IPS-18a (cell line): ENCODE results near the gene LHX2.

Source experiments
- H3K27ac ChIP-seq: one replicate; pipeline ENCODE4 v1.5.1; 2013; ENCODE audit warnings: low read length
- H3K27me3 ChIP-seq: one replicate; pipeline ENCODE4 v1.6.1; 2013; ENCODE audit warnings: mild to moderate bottlenecking, low read length; ENCODE audit not compliant: control insufficient read depth, insufficient read depth
- H3K36me3 ChIP-seq: one replicate; pipeline ENCODE4 v1.6.1; 2013; ENCODE audit warnings: low read depth, low read length; ENCODE audit not compliant: control insufficient read depth
- H3K4me1 ChIP-seq: one replicate; pipeline ENCODE4 v1.6.1; 2013; ENCODE audit warnings: low read depth, low read length; ENCODE audit not compliant: control insufficient read depth
- H3K4me3 ChIP-seq: one replicate; pipeline ENCODE4 v1.5.1; 2013; ENCODE audit warnings: low read length
- H3K9ac ChIP-seq: one replicate; pipeline ENCODE4 v1.6.1; 2013; ENCODE audit warnings: mild to moderate bottlenecking, low read length, moderate library complexity
- H3K9me3 ChIP-seq: one replicate; pipeline ENCODE4 v1.6.1; 2013; ENCODE audit warnings: low read depth, low read length; ENCODE audit not compliant: control insufficient read depth

LHX2 gene

GRCh38 chr9:124030969-124031451 lies 19.4 kb downstream of the LHX2 start:
- no peak overlapping the region for H3K9ac ChIP-seq
- no peak overlapping the region for H3K4me3 ChIP-seq
- H3K4me1 ChIP-seq = no peaks in the 10 kb centered on the region
- no peaks in the 10 kb centered on the region for H3K9me3 ChIP-seq
- no peaks in the 10 kb centered on the region for H3K36me3 ChIP-seq
- H3K27me3 ChIP-seq = peaks cover 39% of the 10 kb centered on the region
- no peak overlapping the region for H3K27ac ChIP-seq

- Histone ChIP-seq H3K9me3 (no peaks in the 10 kb centered on the region), H3K27me3 (peaks cover 43% of the 10 kb centered on the region), H3K36me3 (no peaks in the 10 kb centered on the region), H3K4me3 (peak overlapping the region; percentile 43), H3K9ac (no peak overlapping the region), H3K4me1 (no peaks in the 10 kb centered on the region), H3K27ac (no peak overlapping the region)
These were observed 20.7 kb downstream of the LHX2 start for GRCh38 chr9:124032247-124032646.

GRCh38 chr9:124033348-124033747 lies 21.8 kb downstream of the LHX2 start:
- Histone ChIP-seq H3K27me3 (peaks cover 52% of the 10 kb centered on the region), H3K27ac (no peak overlapping the region), H3K4me3 (no peak overlapping the region), H3K9me3 (no peaks in the 10 kb centered on the region), H3K9ac (no peak overlapping the region), H3K4me1 (no peaks in the 10 kb centered on the region), H3K36me3 (no peaks in the 10 kb centered on the region)

GRCh38 chr9:124033967-124034366 lies 22.4 kb downstream of the LHX2 start:
- Histone ChIP-seq H3K4me3 (no peak overlapping the region), H3K27me3 (peaks cover 54% of the 10 kb centered on the region), H3K36me3 (no peaks in the 10 kb centered on the region), H3K9me3 (no peaks in the 10 kb centered on the region), H3K27ac (no peak overlapping the region), H3K9ac (no peak overlapping the region), H3K4me1 (no peaks in the 10 kb centered on the region)

GRCh38 chr9:124035001-124035650 lies 23.6 kb downstream of the LHX2 start:
- no peaks in the 10 kb centered on the region for H3K4me1 ChIP-seq
- H3K9me3 ChIP-seq = no peaks in the 10 kb centered on the region
- H3K27ac ChIP-seq = no peak overlapping the region
- H3K4me3 ChIP-seq = no peak overlapping the region
- H3K36me3 ChIP-seq = no peaks in the 10 kb centered on the region
- H3K27me3 ChIP-seq = peaks cover 66% of the 10 kb centered on the region
- H3K9ac ChIP-seq = no peak overlapping the region

GRCh38 chr9:124036578-124036977 lies 25.0 kb downstream of the LHX2 start:
- no peaks in the 10 kb centered on the region for H3K36me3 ChIP-seq
- H3K9me3 ChIP-seq = no peaks in the 10 kb centered on the region
- no peak overlapping the region for H3K4me3 ChIP-seq
- peaks cover 70% of the 10 kb centered on the region for H3K27me3 ChIP-seq
- no peak overlapping the region for H3K27ac ChIP-seq
- no peaks in the 10 kb centered on the region for H3K4me1 ChIP-seq
- H3K9ac ChIP-seq = no peak overlapping the region

- no peak overlapping the region for H3K4me3 ChIP-seq
- H3K36me3 ChIP-seq = no peaks in the 10 kb centered on the region
- H3K4me1 ChIP-seq = no peaks in the 10 kb centered on the region
- peaks cover 70% of the 10 kb centered on the region for H3K27me3 ChIP-seq
- H3K9ac ChIP-seq = no peak overlapping the region
- no peaks in the 10 kb centered on the region for H3K9me3 ChIP-seq
- H3K27ac ChIP-seq = no peak overlapping the region
These were observed 26.2 kb downstream of the LHX2 start for GRCh38 chr9:124037790-124038189.

- no peaks in the 10 kb centered on the region for H3K36me3 ChIP-seq
- no peaks in the 10 kb centered on the region for H3K9me3 ChIP-seq
- no peak overlapping the region for H3K9ac ChIP-seq
- H3K4me1 ChIP-seq = no peaks in the 10 kb centered on the region
- H3K27ac ChIP-seq = no peak overlapping the region
- H3K4me3 ChIP-seq = no peak overlapping the region
- peaks cover 69% of the 10 kb centered on the region for H3K27me3 ChIP-seq
These were observed 26.7 kb downstream of the LHX2 start for GRCh38 chr9:124038239-124038638.

GRCh38 chr9:124038790-124039633 lies 27.4 kb downstream of the LHX2 start:
- Histone ChIP-seq H3K4me1 (no peaks in the 10 kb centered on the region), H3K27ac (no peak overlapping the region), H3K27me3 (peaks cover 63% of the 10 kb centered on the region), H3K4me3 (no peak overlapping the region), H3K36me3 (no peaks in the 10 kb centered on the region), H3K9ac (no peak overlapping the region), H3K9me3 (no peaks in the 10 kb centered on the region)

- no peaks in the 10 kb centered on the region for H3K9me3 ChIP-seq
- no peaks in the 10 kb centered on the region for H3K36me3 ChIP-seq
- no peak overlapping the region for H3K27ac ChIP-seq
- no peaks in the 10 kb centered on the region for H3K4me1 ChIP-seq
- no peak overlapping the region for H3K9ac ChIP-seq
- H3K4me3 ChIP-seq = peak overlapping the region; percentile 34
- H3K27me3 ChIP-seq = peaks cover 74% of the 10 kb centered on the region
These were observed 28.8 kb downstream of the LHX2 start for GRCh38 chr9:124040186-124040931.

GRCh38 chr9:124040935-124041816 lies 29.6 kb downstream of the LHX2 start:
- Histone ChIP-seq H3K4me1 (no peaks in the 10 kb centered on the region), H3K9ac (no peak overlapping the region), H3K27me3 (peaks cover 78% of the 10 kb centered on the region), H3K36me3 (no peaks in the 10 kb centered on the region), H3K9me3 (no peaks in the 10 kb centered on the region), H3K27ac (no peak overlapping the region), H3K4me3 (peak overlapping the region; percentile 34)
